Parathyroid adenoma (tissue), 2 donors: ENCODE measurements around the gene PPP4R4.

Experiments used
- H2AFZ ChIP-seq: fragments of 300-600 bp; sonication (generic); one replicate; pipeline ENCODE4 v1.7.0; 2017; ENCODE audit warnings: antibody characterized with exemption, mild to moderate bottlenecking
- H3K27ac ChIP-seq: fragments of 300-600 bp; sonication (generic); one replicate; pipeline ENCODE4 v1.7.0; 2017
- H3K27me3 ChIP-seq: fragments of 300-600 bp; sonication (generic); one replicate; pipeline ENCODE4 v1.7.0; 2017; ENCODE audit warnings: low read length; ENCODE audit not compliant: control insufficient read depth, insufficient read depth
- H3K36me3 ChIP-seq: fragments of 300-600 bp; sonication (generic); one replicate; pipeline ENCODE4 v1.7.0; 2017; ENCODE audit warnings: low read length; ENCODE audit not compliant: control insufficient read depth, insufficient read depth
- H3K4me1 ChIP-seq: fragments of 300-600 bp; sonication (generic); one replicate; pipeline ENCODE4 v1.7.0; 2017; ENCODE audit warnings: control low read depth
- H3K4me2 ChIP-seq: fragments of 300-600 bp; sonication (generic); one replicate; pipeline ENCODE4 v1.7.0; 2017; ENCODE audit warnings: low read length
- H3K4me3 ChIP-seq: fragments of 300-600 bp; sonication (generic); one replicate; pipeline ENCODE4 v1.7.0; 2017; ENCODE audit warnings: low read depth, low read length
- H3K79me2 ChIP-seq: fragments of 300-600 bp; sonication (generic); one replicate; pipeline ENCODE4 v1.7.0; 2017; ENCODE audit warnings: control low read depth
- H3K9ac ChIP-seq: fragments of 300-600 bp; sonication (generic); one replicate; pipeline ENCODE4 v1.7.0; 2017; ENCODE audit warnings: mild to moderate bottlenecking
- H3K9me3 ChIP-seq: fragments of 300-600 bp; sonication (generic); one replicate; pipeline ENCODE4 v1.7.0; 2017; ENCODE audit warnings: low read length; ENCODE audit not compliant: control insufficient read depth
- TF ChIP-seq, protein P1 (sequence below): fragments of 300-600 bp; sonication (generic); IDR thresholded peaks from one replicate; pipeline ENCODE4 v1.7.0; 2017; ENCODE audit warnings: antibody characterized with exemption, mild to moderate bottlenecking
- donor health status: primary hyperparathyroidism.

Gene PPP4R4

DNA sequence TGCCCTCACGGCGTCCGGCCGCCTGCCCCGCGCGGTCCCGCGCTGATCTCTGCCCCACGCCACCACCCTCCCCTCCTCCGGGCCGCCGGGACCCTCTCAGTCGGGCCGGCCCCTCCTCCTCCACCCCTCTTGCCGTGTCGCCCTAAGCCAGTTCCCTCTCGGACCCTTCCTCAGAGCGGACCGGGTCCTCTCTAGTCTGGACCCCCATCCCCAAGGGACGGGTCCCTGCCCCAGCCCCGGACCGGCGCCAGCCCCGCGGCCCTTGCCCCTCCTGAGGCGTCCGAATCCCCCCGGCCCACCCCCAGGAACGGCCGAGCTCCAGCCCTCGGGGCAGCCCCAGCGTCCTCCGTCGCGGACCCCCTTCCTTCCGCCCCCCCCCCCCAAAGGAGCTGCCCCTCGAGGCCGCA lies 485 bp downstream of the PPP4R4 start:
- no peaks in the 10 kb centered on the region for H3K9me3 ChIP-seq
- peaks cover 4% of the 10 kb centered on the region for H3K4me1 ChIP-seq
- H3K4me3 ChIP-seq, result peak overlapping the region; percentile 52
- peak overlapping the region; percentile 86 for H3K4me2 ChIP-seq
- H2AFZ ChIP-seq, result peak overlapping the region; percentile 82
- H3K36me3 ChIP-seq, result no peaks in the 10 kb centered on the region
- no peak overlapping the region for H3K9ac ChIP-seq
- no peaks in the 10 kb centered on the region for H3K27me3 ChIP-seq
- H3K27ac ChIP-seq, result no peak overlapping the region
- H3K79me2 ChIP-seq, result no peaks in the 10 kb centered on the region
- TF ChIP-seq, protein P1, sequence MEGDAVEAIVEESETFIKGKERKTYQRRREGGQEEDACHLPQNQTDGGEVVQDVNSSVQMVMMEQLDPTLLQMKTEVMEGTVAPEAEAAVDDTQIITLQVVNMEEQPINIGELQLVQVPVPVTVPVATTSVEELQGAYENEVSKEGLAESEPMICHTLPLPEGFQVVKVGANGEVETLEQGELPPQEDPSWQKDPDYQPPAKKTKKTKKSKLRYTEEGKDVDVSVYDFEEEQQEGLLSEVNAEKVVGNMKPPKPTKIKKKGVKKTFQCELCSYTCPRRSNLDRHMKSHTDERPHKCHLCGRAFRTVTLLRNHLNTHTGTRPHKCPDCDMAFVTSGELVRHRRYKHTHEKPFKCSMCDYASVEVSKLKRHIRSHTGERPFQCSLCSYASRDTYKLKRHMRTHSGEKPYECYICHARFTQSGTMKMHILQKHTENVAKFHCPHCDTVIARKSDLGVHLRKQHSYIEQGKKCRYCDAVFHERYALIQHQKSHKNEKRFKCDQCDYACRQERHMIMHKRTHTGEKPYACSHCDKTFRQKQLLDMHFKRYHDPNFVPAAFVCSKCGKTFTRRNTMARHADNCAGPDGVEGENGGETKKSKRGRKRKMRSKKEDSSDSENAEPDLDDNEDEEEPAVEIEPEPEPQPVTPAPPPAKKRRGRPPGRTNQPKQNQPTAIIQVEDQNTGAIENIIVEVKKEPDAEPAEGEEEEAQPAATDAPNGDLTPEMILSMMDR, result no peak

DNA sequence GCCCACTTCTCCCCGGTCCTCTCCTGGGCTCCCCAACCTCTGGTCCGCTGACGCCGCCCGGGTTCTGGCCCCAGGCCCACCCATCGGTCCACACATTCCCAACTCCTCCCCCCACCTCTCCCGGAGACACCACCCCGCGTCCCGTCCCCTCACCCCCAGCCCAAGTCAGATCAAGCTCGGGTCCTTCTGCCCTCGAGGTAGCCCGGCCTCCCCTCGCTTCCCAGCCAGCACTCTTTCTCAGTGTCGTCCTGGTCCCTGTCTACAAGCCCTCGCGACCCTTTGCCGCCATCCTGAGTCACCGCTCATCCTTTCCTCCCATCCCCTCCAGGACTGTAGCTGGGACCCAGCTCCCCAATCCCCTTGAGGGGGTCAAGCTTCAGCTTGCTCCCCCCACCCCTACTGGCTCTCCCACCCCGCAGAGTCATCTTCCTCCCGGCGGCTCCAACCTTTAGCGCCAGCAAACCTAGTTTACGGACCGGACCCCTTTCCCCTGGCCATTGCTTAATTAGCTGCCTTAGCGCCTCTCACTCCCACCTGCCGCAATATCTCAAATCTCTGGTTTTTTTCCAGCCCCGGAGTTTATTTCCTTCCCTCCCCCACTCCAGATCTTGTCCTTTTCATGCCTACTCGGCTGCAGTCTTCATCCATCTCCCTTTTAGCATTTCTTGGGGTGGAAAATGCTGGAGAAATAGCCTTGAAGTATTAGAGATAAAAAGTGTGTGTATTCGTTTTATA lies 1.1 kb downstream of the PPP4R4 start:
- Histone ChIP-seq H3K4me2 (peak overlapping the region; percentile 86), H3K27me3 (no peaks in the 10 kb centered on the region), H3K4me3 (peak overlapping the region; percentile 52), H3K9ac (no peak overlapping the region), H3K79me2 (no peaks in the 10 kb centered on the region), H3K36me3 (no peaks in the 10 kb centered on the region), H2AFZ (peak overlapping the region; percentile 82), H3K4me1 (peaks cover 4% of the 10 kb centered on the region), H3K9me3 (no peaks in the 10 kb centered on the region), H3K27ac (no peak overlapping the region)
- TF ChIP-seq, protein P1, result no peak

DNA sequence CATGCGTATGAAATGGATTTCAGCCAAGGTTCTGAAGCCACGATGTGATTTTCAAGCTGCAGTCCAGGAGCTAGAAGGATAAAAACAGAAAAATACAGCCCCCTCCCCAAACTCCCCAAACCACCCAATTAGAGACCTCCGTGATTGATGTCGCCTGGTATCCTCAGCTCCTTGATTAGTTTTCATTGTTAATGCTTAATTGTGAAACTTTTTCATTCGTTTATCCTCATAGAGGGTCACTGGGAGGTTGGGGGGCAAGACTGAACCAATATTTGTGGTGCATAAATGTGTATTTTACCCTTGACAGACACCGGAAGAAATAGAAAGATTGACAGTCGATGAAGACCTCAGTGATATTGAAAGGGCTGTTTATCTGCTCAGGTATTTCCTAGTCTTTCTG lies 1.6 kb downstream of the PPP4R4 start:
- Histone ChIP-seq H3K4me1 (peaks cover 4% of the 10 kb centered on the region), H3K4me3 (no peak overlapping the region), H2AFZ (peak overlapping the region; percentile 82), H3K27ac (no peak overlapping the region), H3K9ac (no peak overlapping the region), H3K9me3 (no peaks in the 10 kb centered on the region), H3K79me2 (no peaks in the 10 kb centered on the region), H3K36me3 (no peaks in the 10 kb centered on the region), H3K27me3 (no peaks in the 10 kb centered on the region), H3K4me2 (peak overlapping the region; percentile 86)
- TF ChIP-seq, protein P1, result no peak

DNA sequence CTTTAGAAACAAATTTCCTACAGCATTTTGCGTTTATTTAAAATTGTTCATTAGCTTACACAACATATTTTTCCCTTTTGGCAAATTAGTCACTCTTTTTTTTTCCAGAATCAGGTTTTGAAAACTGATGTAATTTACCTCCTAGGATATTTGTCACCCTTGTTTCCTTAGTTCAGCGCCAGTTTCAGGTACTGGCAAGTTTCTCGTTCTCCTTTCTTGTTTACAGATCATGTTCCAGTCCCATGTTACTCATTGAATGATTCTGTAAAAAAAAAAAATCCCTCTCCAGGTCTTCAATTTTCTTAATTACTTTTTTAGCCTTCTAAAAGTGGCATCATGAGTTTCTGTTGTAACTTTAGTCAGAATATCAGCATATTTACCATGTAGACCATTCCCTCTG lies 2.7 kb downstream of the PPP4R4 start:
- no peak overlapping the region for H2AFZ ChIP-seq
- no peaks in the 10 kb centered on the region for H3K9me3 ChIP-seq
- TF ChIP-seq, protein P1, result no peak
- peaks cover 3% of the 10 kb centered on the region for H3K79me2 ChIP-seq
- H3K4me3 ChIP-seq, result no peak overlapping the region
- no peak overlapping the region for H3K4me2 ChIP-seq
- no peaks in the 10 kb centered on the region for H3K27me3 ChIP-seq
- H3K36me3 ChIP-seq, result no peaks in the 10 kb centered on the region
- H3K9ac ChIP-seq, result no peak overlapping the region
- no peak overlapping the region for H3K27ac ChIP-seq
- peaks cover 2% of the 10 kb centered on the region for H3K4me1 ChIP-seq

DNA sequence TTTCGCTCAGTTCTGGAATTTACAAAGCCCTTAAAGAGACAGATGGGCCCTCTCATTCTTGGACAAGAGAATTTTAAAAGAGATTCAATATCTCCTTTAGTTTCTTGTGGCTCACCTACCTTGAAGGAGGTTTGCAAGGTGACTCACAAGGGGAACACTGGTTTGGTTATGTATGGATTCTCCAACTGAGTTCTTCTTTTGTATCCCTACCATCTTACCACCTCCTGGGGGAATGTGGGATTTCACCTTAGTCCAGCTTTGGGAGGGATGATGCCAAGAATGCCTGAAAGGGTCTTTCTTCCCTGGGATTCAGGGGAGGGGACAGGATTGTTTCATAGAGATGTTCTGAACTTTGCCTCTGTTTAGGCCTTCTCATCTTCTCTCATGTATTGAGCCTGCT lies 3.7 kb downstream of the PPP4R4 start:
- Histone ChIP-seq H3K27me3 (no peaks in the 10 kb centered on the region), H3K27ac (no peak overlapping the region), H3K4me2 (no peak overlapping the region), H3K9me3 (no peaks in the 10 kb centered on the region), H3K9ac (no peak overlapping the region), H2AFZ (no peak overlapping the region), H3K4me1 (no peaks in the 10 kb centered on the region), H3K79me2 (peaks cover 3% of the 10 kb centered on the region), H3K36me3 (no peaks in the 10 kb centered on the region), H3K4me3 (no peak overlapping the region)
- TF ChIP-seq, protein P1, result no peak
